Activated T-cell treated with anti-CD3 and anti-CD28 coated beads for 48 hours (primary cell): ENCODE measurements around the gene C1QL1.

Experiments
- DNase-seq: peaks from one replicate; pipeline ENCODE4 v3.0.0-alpha.2; 2020; ENCODE audit warnings: low read depth

C1QL1 gene

GRCh38 chr17:44968225-44969143, at the start of gene C1QL1:
C1QL1 (minus strand) TSS chr17:44968303; CDS start chr17:44968048, 255 bp downstream.
- DNase-seq: peak; percentile 92

GRCh38 chr17:45016823-45017222, 48.7 kb upstream of the C1QL1 start:
- DNase-seq: no peak

GRCh38 chr17:45016237-45016636, 48.1 kb upstream of the C1QL1 start:
- DNase-seq: no peak

GRCh38 chr17:45013021-45013997, 45.2 kb upstream of the C1QL1 start:
- DNase-seq: no peak

GRCh38 chr17:45011767-45012166, 43.7 kb upstream of the C1QL1 start:
- DNase-seq: no peak

- DNase-seq: no peak
These were observed 41.8 kb upstream of the C1QL1 start for GRCh38 chr17:45009676-45010467.

GRCh38 chr17:45008216-45008615, 40.1 kb upstream of the C1QL1 start:
- DNase-seq: no peak

GRCh38 chr17:45006927-45007461, 38.9 kb upstream of the C1QL1 start:
- no peak for DNase-seq

- DNase-seq: no peak
These were observed 37.6 kb upstream of the C1QL1 start for GRCh38 chr17:45005700-45006099.

- no peak for DNase-seq
These were observed 36.3 kb upstream of the C1QL1 start for GRCh38 chr17:45004388-45004787.

GRCh38 chr17:45003877-45004276, 35.8 kb upstream of the C1QL1 start:
- DNase-seq: no peak

GRCh38 chr17:45001310-45001709, 33.2 kb upstream of the C1QL1 start:
- DNase-seq: no peak

GRCh38 chr17:44999433-44999832, 31.3 kb upstream of the C1QL1 start:
- DNase-seq: no peak

GRCh38 chr17:44998646-44999045, 30.5 kb upstream of the C1QL1 start:
- no peak for DNase-seq

- no peak for DNase-seq
These were observed 29.8 kb upstream of the C1QL1 start for GRCh38 chr17:44997733-44998520.

GRCh38 chr17:44996304-44996703, 28.2 kb upstream of the C1QL1 start:
- DNase-seq: no peak

GRCh38 chr17:44995436-44996001, 27.4 kb upstream of the C1QL1 start:
- no peak for DNase-seq

GRCh38 chr17:44992242-44992939, 24.3 kb upstream of the C1QL1 start:
- no peak for DNase-seq

GRCh38 chr17:44990994-44991393, 22.9 kb upstream of the C1QL1 start:
- no peak for DNase-seq
